Subcutaneous adipose tissue (tissue), 4 donors: ENCODE results near the gene WNK2. TPM values are rescaled to one million over a fixed set of nuclear protein-coding genes. Genes with fewer than 3 reads are reported as not detected.

ENCODE experiments used
- total RNA-seq, 4 donors: library from RNA; depleted of rRNA; stranded (reverse); fragments of >200 nt; gene quantifications; one replicate each; pipeline ENCODE4 v1.1.0, GENCODE V29; 2016
- TF ChIP-seq, protein P1 (sequence below): fragments of 450-650 bp; IDR thresholded peaks from one replicate; pipeline ENCODE4 v1.5.1; 2016; ENCODE audit warnings: low read depth, mild to moderate bottlenecking, control low read depth, antibody characterized with exemption, moderate library complexity

Gene WNK2
- total RNA-seq, 4 donors from 2014 or later, result not detected

DNA sequence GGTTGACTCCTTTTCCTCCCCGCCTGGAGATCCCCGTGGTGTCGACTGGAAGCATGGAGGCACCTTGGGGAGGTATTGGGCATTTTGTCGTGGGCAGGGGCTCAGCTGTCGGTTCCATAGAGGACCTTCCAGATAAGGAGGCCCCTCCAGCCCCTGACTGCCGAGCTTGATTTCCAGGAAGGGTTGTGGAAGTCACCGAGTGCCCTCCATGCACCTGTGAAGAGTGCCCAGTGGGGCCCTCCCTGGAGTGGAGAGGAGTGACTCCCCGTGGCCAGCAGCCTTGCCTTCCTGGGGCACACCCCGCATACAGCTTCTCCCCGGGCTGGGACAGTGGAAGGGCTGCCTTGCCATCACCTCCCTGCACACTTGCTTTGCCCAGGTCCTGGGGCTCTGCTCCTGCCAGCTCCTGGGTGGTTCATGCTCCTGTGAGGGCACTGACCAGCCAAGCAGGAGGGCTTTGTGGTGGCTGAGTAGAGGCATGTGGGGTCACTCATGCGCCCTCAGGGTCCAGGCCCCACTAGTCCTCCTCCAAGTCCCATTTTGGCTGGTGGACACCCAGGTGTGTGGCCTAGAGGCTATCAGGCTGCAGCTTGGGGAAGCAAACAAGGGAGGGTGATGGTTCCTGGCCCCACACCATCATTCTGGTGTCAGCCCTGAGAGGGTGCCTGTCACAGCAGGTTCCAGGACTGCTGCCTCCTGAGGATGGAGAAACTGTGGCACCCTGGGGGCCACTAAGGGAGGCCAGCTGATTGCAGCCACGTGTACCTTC, 133.0 kb downstream of the WNK2 start:
- TF ChIP-seq, protein P1, sequence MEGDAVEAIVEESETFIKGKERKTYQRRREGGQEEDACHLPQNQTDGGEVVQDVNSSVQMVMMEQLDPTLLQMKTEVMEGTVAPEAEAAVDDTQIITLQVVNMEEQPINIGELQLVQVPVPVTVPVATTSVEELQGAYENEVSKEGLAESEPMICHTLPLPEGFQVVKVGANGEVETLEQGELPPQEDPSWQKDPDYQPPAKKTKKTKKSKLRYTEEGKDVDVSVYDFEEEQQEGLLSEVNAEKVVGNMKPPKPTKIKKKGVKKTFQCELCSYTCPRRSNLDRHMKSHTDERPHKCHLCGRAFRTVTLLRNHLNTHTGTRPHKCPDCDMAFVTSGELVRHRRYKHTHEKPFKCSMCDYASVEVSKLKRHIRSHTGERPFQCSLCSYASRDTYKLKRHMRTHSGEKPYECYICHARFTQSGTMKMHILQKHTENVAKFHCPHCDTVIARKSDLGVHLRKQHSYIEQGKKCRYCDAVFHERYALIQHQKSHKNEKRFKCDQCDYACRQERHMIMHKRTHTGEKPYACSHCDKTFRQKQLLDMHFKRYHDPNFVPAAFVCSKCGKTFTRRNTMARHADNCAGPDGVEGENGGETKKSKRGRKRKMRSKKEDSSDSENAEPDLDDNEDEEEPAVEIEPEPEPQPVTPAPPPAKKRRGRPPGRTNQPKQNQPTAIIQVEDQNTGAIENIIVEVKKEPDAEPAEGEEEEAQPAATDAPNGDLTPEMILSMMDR, result no peak

DNA sequence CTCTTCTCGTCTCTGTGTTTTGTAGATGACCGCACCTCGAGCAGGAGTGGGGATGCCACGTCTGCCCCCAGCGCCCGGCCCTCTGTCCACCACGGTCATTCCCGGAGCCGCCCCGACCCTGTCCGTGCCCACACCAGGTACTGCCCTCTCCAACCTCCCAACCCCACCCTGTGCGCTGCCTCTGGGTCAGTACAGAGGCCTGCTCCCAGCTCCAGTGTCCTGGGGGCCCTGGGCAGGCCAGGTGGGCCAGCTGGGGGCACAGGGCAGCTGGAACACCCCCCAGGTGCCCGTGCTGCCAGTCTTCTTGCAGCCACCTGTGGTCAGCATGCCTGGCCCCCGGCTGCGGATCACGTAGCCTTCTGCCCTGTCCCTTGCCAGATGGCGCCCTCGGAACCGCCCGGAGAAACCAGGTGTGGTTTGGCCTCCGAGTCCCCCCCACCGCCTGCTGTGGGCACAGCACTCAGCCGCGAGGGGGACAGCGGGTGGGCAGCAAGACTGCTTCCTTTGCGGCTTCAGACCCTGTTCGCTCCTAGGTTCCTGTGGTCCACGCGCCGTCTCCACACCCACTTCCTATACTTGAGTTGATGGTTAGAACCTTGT, 133.7 kb downstream of the WNK2 start:
- TF ChIP-seq, protein P1, result no peak

DNA sequence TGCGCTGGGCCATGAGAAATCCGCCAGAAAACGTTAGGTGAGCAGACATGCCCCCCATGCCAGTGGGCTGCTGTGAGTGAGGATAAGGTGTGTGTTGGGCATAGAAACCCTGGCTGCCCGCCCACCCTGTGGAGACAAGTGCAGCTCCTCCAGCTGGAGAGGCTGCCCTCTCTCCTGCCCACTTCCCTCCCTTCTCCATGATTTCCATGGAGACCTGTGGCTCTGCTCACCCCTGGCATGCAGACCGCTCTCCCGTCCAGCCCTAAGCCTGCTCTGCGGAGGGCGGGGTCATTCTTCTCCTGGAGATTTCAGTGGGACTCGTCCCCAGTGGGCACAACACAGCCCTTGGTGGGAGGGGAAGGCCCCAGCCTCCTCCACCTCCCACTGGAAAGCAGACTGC, 134.5 kb downstream of the WNK2 start:
- TF ChIP-seq, protein P1, result no peak

DNA sequence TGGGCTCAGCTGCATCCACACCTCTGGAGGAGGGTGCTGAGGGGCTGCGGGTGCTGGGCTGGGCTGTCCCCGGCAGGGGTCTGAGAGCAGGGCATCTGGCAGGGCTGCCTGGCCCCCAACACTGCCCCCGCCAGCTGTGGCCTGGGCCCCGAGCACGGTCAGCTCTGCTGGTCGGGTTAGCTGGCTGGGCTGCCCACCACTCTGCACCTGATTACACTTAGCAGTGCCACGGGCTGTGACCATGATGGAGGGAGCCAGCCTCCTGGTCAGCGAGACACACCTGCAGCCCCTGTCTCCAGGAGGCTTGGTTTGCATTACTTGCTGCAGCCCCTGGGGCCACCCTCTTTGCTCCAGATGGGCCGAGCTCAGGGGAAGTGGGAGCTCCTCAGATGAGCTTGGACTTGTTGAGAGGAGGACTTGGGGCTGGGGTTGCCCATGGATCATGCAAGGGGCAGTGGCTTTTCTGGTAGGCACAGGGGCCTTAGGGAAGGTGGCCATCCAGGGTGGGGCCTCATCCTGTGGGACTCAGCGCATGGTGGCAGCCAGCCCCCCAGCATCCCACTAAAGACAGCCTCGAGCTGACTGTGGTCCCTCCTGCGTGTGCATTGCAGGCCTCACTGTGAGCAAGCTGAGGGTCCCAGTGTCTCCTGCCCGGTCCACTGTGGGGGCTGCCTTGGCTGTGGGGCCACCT, 135.5 kb downstream of the WNK2 start:
- TF ChIP-seq, protein P1, result no peak

DNA sequence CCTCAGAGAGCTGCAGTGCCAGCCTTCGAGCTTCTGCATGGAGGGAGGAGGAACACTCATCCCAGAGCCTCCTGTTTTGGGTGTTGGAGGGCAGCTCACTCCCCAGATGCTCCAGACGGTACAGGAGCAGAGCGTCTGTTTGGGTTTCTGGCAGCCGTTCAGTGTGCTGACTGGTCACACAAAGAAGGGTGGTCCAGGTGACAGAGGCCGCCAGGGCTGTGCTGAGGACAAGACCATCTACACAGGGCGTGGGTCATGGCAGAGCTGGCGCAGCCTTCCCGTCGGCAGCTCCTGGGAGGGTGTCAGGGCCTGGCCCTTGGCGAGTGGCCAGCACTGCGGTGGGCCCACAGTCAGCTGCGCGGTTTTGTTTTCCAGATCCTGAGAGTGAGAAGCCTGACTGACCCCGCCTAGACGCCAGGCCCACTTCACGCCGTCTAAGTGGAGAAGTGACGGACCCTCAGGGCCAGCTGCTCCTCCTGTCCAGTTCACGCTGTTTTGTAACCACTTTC, 136.1 kb downstream of the WNK2 start:
- TF ChIP-seq, protein P1, result no peak

DNA sequence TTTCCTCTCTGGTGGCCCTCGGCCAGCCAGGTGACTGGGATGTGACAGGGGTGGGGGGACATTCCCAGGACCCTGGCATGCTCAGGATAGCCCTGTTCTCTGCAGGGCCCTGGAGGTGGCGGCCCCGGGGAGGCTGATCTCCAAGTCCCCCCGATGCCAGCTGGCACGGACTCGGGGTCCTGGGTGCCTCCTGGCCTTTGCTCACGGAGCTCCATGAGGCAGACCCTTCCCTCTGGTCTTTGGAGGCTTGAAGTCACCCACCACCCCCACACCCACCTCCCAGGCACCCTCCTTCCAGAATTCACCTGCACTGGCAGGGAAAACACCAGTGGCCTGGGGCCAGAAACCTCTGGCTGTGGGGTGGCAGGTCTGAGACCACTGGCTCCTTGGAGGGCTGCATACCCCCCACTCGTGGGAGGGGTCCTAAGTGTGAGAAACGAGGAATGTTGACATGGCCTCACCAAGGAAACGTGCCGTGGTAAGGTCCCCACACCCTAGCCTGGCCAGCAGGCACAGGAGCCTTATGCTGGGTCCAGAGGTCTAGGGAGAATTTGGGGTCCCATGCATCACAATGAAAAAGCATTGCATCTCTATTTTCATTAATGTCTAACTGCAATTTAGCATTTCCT, 136.8 kb downstream of the WNK2 start:
- TF ChIP-seq, protein P1, result no peak
